M059J (cell line): ENCODE data around the gene MCTP1. TPM values are rescaled to one million over a fixed set of nuclear protein-coding genes. Genes with fewer than 3 reads are reported as not detected.
A peak's percentile ranks its signal among the peaks of the same experiment; 100 is the strongest.
"Not testable (repeated sequence)": the region's sequence is repeated elsewhere in the genome, so short reads cannot be mapped to it uniquely, and the experiment has no call there.

Source experiments
- DNase-seq: peaks from one replicate; pipeline ENCODE4 v3.0.0-alpha.2; 2012; ENCODE audit warnings: low read depth
- total RNA-seq: library from RNA; depleted of rRNA; stranded (reverse); fragments of >200 nt; shearing (Covaris generic); gene quantifications from 2 replicates; pipeline ENCODE4 v1.2.3, GENCODE V29; 2014

The MCTP1 gene
- total RNA-seq, 1 experiment from 2014 or later = not detected

GRCh38 chr5:95184924-95185323, 100.0 kb downstream of the MCTP1 start:
- no peak for DNase-seq

- no peak for DNase-seq
Measured at GRCh38 chr5:95181644-95182043, 103.2 kb downstream of the MCTP1 start.

GRCh38 chr5:95178046-95178651, 106.7 kb downstream of the MCTP1 start:
- peak; percentile 8 for DNase-seq

GRCh38 chr5:95177456-95177855, 107.4 kb downstream of the MCTP1 start:
- DNase-seq = no peak

GRCh38 chr5:95175106-95175505, 109.8 kb downstream of the MCTP1 start:
- DNase-seq = no peak

GRCh38 chr5:95172659-95173058, 112.2 kb downstream of the MCTP1 start:
- DNase-seq = no peak

GRCh38 chr5:95164861-95165260, 120.0 kb downstream of the MCTP1 start:
- DNase-seq = no peak

DNA sequence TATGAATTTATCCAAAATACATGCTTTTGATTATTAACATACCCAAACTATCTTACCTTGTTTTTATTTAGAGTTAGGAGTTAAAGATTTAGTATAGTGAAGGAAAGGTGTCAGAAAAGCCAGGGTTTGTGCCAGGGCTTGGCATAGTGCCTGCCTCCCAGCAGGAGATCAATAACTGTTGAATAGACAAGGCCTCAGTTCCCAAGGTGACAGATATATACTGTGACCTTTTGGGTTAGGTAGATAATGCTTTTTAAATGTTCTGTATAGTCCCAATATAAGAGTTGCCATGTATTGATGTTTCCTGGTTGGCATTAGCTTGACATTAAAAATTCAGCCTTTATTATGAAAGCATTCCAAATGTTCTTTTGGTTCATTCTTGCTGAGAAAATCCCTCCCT, 121.8 kb downstream of the MCTP1 start:
- no peak for DNase-seq

- DNase-seq = no peak
Measured at GRCh38 chr5:95162231-95162992, 122.5 kb downstream of the MCTP1 start.

- no peak for DNase-seq
Measured at GRCh38 chr5:95159603-95160002, 125.3 kb downstream of the MCTP1 start.

- DNase-seq = no peak
Measured at GRCh38 chr5:95155888-95156287, 129.0 kb downstream of the MCTP1 start.

GRCh38 chr5:95153511-95153910, 131.4 kb downstream of the MCTP1 start:
- no peak for DNase-seq

- no peak for DNase-seq
Measured at GRCh38 chr5:95152535-95152934, 132.4 kb downstream of the MCTP1 start.

DNA sequence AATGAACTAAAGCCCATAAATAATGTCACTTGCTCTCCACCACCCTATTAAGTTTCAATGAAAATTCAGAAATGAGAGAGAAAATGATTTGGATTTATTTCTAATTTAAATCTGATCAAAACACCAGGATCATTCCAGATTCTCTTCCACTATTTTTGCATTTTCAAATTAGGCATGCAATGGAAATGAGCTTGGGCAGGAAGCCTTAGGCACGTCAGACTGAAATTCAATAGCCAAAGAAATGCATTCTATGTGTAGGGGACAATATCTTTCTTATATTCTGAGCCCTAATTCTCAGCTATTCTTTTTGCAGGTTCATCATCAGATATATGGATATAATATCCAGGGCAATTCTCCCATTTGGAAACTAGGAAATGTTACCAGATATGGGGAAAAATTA, 132.8 kb downstream of the MCTP1 start:
- no peak for DNase-seq

GRCh38 chr5:95151694-95152093, 133.2 kb downstream of the MCTP1 start:
- no peak for DNase-seq

- DNase-seq = no peak
Measured at GRCh38 chr5:95149387-95149786, 135.5 kb downstream of the MCTP1 start.

GRCh38 chr5:95148453-95148852, 136.4 kb downstream of the MCTP1 start:
- DNase-seq = no peak

GRCh38 chr5:95143858-95144257, 141.0 kb downstream of the MCTP1 start:
- not testable (repeated sequence) for DNase-seq

- no peak for DNase-seq
Measured at GRCh38 chr5:95142145-95142544, 142.7 kb downstream of the MCTP1 start.

DNA sequence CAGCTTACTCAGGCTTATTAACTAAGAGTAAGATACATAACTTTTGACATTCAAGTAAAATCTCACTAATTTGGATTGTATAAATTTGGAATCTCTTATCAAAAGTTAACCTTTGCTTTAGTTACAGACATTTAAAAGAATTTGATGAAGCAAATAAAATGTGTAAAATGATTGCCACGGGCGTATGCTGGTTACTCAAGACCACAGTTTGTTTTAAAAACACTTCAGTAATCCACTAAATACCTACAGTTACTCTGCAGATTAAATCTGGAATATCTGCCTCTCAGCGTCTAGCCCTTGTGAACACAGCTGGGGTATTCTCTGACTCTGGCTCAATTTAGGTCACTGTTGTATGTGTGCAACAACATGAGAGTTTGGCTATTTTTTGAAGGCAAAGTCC, 143.8 kb downstream of the MCTP1 start:
- no peak for DNase-seq

- DNase-seq = no peak
Measured at GRCh38 chr5:95134326-95134725, 150.6 kb downstream of the MCTP1 start.

- DNase-seq = no peak
Measured at GRCh38 chr5:95132096-95132495, 152.8 kb downstream of the MCTP1 start.

DNA sequence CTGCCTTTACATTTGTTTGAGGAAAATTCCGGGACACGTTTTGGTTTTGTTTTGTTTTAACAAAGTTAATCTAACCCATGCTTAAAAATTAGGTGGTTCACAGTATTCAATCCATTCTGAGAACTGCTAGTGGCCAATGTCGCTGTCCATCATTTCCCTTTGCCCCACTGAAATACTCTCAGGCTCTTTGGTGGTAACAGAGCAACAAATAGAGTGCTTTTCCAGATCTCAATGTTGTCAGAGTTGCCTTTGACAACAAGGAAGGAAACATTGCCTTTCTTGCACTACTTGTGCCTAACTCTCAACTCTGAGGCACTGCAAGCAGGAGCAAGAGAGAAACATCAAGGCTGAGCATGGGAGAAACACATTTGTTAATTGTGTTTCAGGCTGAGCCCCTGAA, 154.0 kb downstream of the MCTP1 start:
- peak; percentile 1 for DNase-seq

- no peak for DNase-seq
Measured at GRCh38 chr5:95124731-95125130, 160.2 kb downstream of the MCTP1 start.
